K562 (cell line): Measurements from ENCODE around the gene UBASH3B. TPM values are rescaled to one million over a fixed set of nuclear protein-coding genes. Genes with fewer than 3 reads are reported as not detected.

Experiments
- ATAC-seq: fragments of 200-7000 bp; cut with Tn5 transposase; 3 replicates; pipeline ENCODE4 v1.9.1; 2020; ENCODE audit warnings: moderate library complexity
- BruUV-seq: library from RNA; stranded (reverse); fragments of 400-500 nt; replicated peaks from 2 replicates; lab custom pipeline; 2021; lab: Mats Ljungman, UMichigan
- CTCF ChIA-PET: fragments of 300-600 bp; formaldehyde crosslinking; extraction: SDS; loops from one replicate; lab custom pipeline; 2021; ENCODE audit warnings: low intra/inter-chr PET ratio; lab: Yijun Ruan, JAX
- POLR2A ChIA-PET: fragments of 300-600, 350-650 bp; sonication (Branson Sonifier 250); formaldehyde crosslinking; extraction: SDS; loops from one replicate; lab custom pipeline; 2021; ENCODE audit warnings: antibody characterized with exemption, inconsistent platforms; lab: Yijun Ruan, JAX
- DNase-seq, 4 experiments: peaks; one replicate each; pipeline versions ENCODE4 v3.0.0 to v3.0.0-alpha.2; 2011 to 2018; ENCODE audit warnings: low spot score in 3 of 4, mixed read lengths in 3 of 4; ENCODE audit errors: extremely low read depth in 1 of 4
- FAIRE-seq: peaks from 2 replicates; lab custom pipeline; 2011; peaks lifted over from hg19 to GRCh38; lab: Jason Lieb, UNC
- H2AFZ ChIP-seq: 2 replicates; pipeline ENCODE4 v1.6.0; 2011; ENCODE audit warnings: low read depth, low read length, control low read depth, inconsistent platforms
- H3K27ac ChIP-seq: fragments of 200-600 bp; 3 replicates; pipeline ENCODE4 v1.8.0; 2011; ENCODE audit warnings: low read depth, mild to moderate bottlenecking, control low read depth, inconsistent platforms, low read length, moderate library complexity, mixed read lengths; ENCODE audit errors: extremely low read depth
- H3K27me3 ChIP-seq, 2 experiments: fragments of 300-600 bp in 1 of 2; 2 replicates in 1 of 2; 3 replicates in 1 of 2; pipeline versions ENCODE4 v1.6.0 to v1.8.0; 2011; ENCODE audit warnings: inconsistent platforms in 2 of 2, low read length in 2 of 2, mild to moderate bottlenecking in 1 of 2, mixed read lengths in 1 of 2, moderate library complexity in 1 of 2; ENCODE audit not compliant: control insufficient read depth in 2 of 2, insufficient read depth in 2 of 2
- H3K36me3 ChIP-seq: fragments of 300-600 bp; 3 replicates; pipeline ENCODE4 v1.8.0; 2011; ENCODE audit warnings: mild to moderate bottlenecking, low read length, inconsistent platforms; ENCODE audit not compliant: control insufficient read depth, insufficient read depth
- H3K4me1 ChIP-seq, 2 experiments: fragments of 200-600 bp in 1 of 2; replicated peaks in 1 of 2; 2 replicates in 1 of 2; 3 replicates in 1 of 2; pipeline versions ENCODE4 v1.5.1 to v1.8.0; 2011; ENCODE audit warnings: inconsistent platforms in 2 of 2, low read length in 2 of 2, mild to moderate bottlenecking in 1 of 2, mixed read lengths in 1 of 2, moderate library complexity in 1 of 2; ENCODE audit not compliant: control insufficient read depth in 2 of 2, insufficient read depth in 2 of 2
- H3K4me2 ChIP-seq: 2 replicates; pipeline ENCODE4 v1.6.1; 2011; ENCODE audit warnings: low read length, control low read depth, inconsistent platforms, mixed read lengths; ENCODE audit not compliant: insufficient read depth
- H3K4me3 ChIP-seq: fragments of 200-600 bp; sonication (generic), shearing (Covaris generic); 2 replicates; pipeline ENCODE4 v1.5.1; 2016; ENCODE audit warnings: control low read depth, inconsistent platforms
- H3K79me2 ChIP-seq: fragments of 200-600 bp; 3 replicates; pipeline ENCODE4 v1.8.0; 2011; ENCODE audit warnings: low read length, inconsistent platforms; ENCODE audit not compliant: control insufficient read depth, insufficient read depth
- H3K9ac ChIP-seq, 2 experiments: 2 replicates each; pipeline versions ENCODE4 v1.6.0 to v1.6.1; 2011; ENCODE audit warnings: low read depth in 2 of 2, low read length in 2 of 2, control low read depth in 1 of 2, inconsistent platforms in 1 of 2, mild to moderate bottlenecking in 1 of 2, mixed read lengths in 1 of 2; ENCODE audit not compliant: insufficient read depth in 1 of 2
- H3K9me1 ChIP-seq: one replicate; pipeline ENCODE4 v1.6.0; 2011; ENCODE audit warnings: inconsistent platforms, mild to moderate bottlenecking, low read length, moderate library complexity; ENCODE audit not compliant: control insufficient read depth, insufficient read depth
- H3K9me3 ChIP-seq: replicated peaks from 2 replicates; pipeline ENCODE4 v1.5.1; 2011; ENCODE audit warnings: low read depth, low read length, inconsistent platforms; ENCODE audit not compliant: control insufficient read depth, insufficient read depth
- H4K20me1 ChIP-seq: replicated peaks from 2 replicates; pipeline ENCODE4 v1.6.1; 2011; ENCODE audit warnings: low read length, inconsistent platforms, mixed read lengths; ENCODE audit not compliant: control insufficient read depth, insufficient read depth
- CTCF ChIP-seq, 3 experiments: IDR thresholded peaks in 2 of 3; conservative IDR thresholded peaks in 1 of 3; 2 replicates each; pipeline ENCODE4 v1.5.1; 2011 to 2012; ENCODE audit warnings: low read length in 3 of 3, mild to moderate bottlenecking in 3 of 3, control low read depth in 2 of 3, improper control_type of control experiment in 1 of 3, inconsistent platforms in 1 of 3, low read depth in 1 of 3, mixed read lengths in 1 of 3, moderate library complexity in 1 of 3; ENCODE audit not compliant: insufficient read depth in 2 of 3
- E2F3 ChIP-seq: fragments of 250-450 bp; sonication (Bioruptor Pico); IDR thresholded peaks from 2 replicates; pipeline ENCODE4 v1.4.0; 2020; ENCODE audit warnings: mild to moderate bottlenecking
- FOXK1 ChIP-seq: sonication (generic); formaldehyde crosslinking; IDR thresholded peaks from 2 replicates; pipeline ENCODE4 v1.8.0; 2022; ENCODE audit warnings: missing genetic modification reagents, mild to moderate bottlenecking, borderline replicate concordance
- POLR2B ChIP-seq: fragments of 450-650 bp; IDR thresholded peaks from 2 replicates; pipeline ENCODE4 v1.6.1; 2018; ENCODE audit warnings: low read depth; ENCODE audit not compliant: partially characterized antibody
- PRDM10 ChIP-seq: fragments of 450-650 bp; IDR thresholded peaks from 2 replicates; pipeline ENCODE4 v1.6.1; 2018; ENCODE audit not compliant: partially characterized antibody
- SNIP1 ChIP-seq: fragments of 450-650 bp; IDR thresholded peaks from 2 replicates; pipeline ENCODE4 v1.7.1; 2017; ENCODE audit warnings: low read depth, mild to moderate bottlenecking
- ZNF263 ChIP-seq: sonication (generic); formaldehyde crosslinking; IDR thresholded peaks from 2 replicates; pipeline ENCODE4 v1.8.0; 2022; ENCODE audit warnings: mild to moderate bottlenecking, missing genetic modification reagents, borderline replicate concordance
- ZNF280B ChIP-seq: fragments of 250-450 bp; sonication (Bioruptor Pico); IDR thresholded peaks from 2 replicates; pipeline ENCODE4 v1.5.1; 2021; ENCODE audit warnings: mild to moderate bottlenecking
- ZNF717 ChIP-seq: fragments of 250-450 bp; sonication (Bioruptor Pico); IDR thresholded peaks from 2 replicates; pipeline ENCODE4 v1.5.0; 2021
- WGBS: fragments of 100-300 bp; shearing (Covaris generic); methylation state at CpG from one replicate; pipeline ENCODE4 v1.1.6; 2016; ENCODE audit warnings: low coverage, mixed read lengths; ENCODE audit not compliant: insufficient coverage; ENCODE audit errors: missing lambda C conversion rate; 5-methylcytosine and 5-hydroxymethylcytosine counted together
- in situ Hi-C: fragments of 300-500 bp; cut with MboI; formaldehyde crosslinking; loops from 4 replicates; pipeline ENCODE4 v1.15.0; 2018; ENCODE audit warnings: inconsistent platforms, mixed read lengths
- intact Hi-C: fragments of 100-400 bp; cut with micrococcal nuclease; formaldehyde crosslinking; loops from 2 replicates; pipeline ENCODE4 v1.14.2; 2022
- polyA plus RNA-seq, 8 experiments: library from polyadenylated mRNA; depleted of rRNA in 4 of 8; stranded (reverse) in 5 of 8; unstranded in 3 of 8; fragments of >200 nt; fragmentation: Nextera tagmentation in 2 of 8; fragmentation: Illumina TruSeq in 1 of 8; extraction: Ambion mirVana in 2 of 8; extraction: Trizol in 1 of 8; gene quantifications; 2 replicates each; pipeline versions ENCODE4 v1.2.1 to v1.2.3, GENCODE V29; 2011 to 2014; ENCODE audit warnings: inconsistent platforms in 1 of 8, missing spikeins in 1 of 8
- total RNA-seq, 7 experiments: library from RNA; depleted of rRNA in 6 of 7; stranded (reverse); fragments of >200 nt in 6 of 7; fragmentation: Illumina TruSeq in 2 of 7; extraction: Trizol in 2 of 7; gene quantifications; 2 replicates each; pipeline versions ENCODE4 v1.2.1 to v1.2.3, GENCODE V29; 2011 to 2021; ENCODE audit warnings: low replicate concordance in 1 of 7

Gene UBASH3B
- total and polyA plus RNA-seq, 9 of the 15 experiments (the other 6 are each of a cell fraction or from before 2014, with no cell fraction given) = 0.01 to 0.31 (median 0.08) TPM; not detected in 2

GRCh38 chr11:122756417-122756816 is 100.9 kb downstream of the UBASH3B start:
- H3K9me1 ChIP-seq = no peaks in the 10 kb centered on the region
- ATAC-seq (no peak), FAIRE-seq (no peak), DNase-seq (no peak)
- no TSS peak for BruUV-seq
- POLR2A ChIA-PET = no interaction called here
- H2AFZ ChIP-seq = no peak overlapping the region
- H4K20me1 ChIP-seq = no peaks in the 10 kb centered on the region
- no peaks in the 10 kb centered on the region for H3K36me3 ChIP-seq
- no peak overlapping the region for H3K9ac ChIP-seq
- H3K79me2 ChIP-seq = no peaks in the 10 kb centered on the region
- no peak overlapping the region for H3K27ac ChIP-seq
- peaks cover 0 to 2% of the 10 kb centered on the region in 2 experiments; a peak in 3 of 5 replicates for H3K27me3 ChIP-seq
- intact Hi-C loops (no loop called here), in situ Hi-C loops (no loop called here)
- no peaks in the 10 kb centered on the region for H3K9me3 ChIP-seq
- no peak overlapping the region for H3K4me2 ChIP-seq
- TF ChIP-seq CTCF (IDR thresholded peaks at IDR 0.05 in 2 of 3, conservative IDR thresholded peaks at IDR 0.05 in 1 of 3; ENCODE audit: insufficient read depth in 2 of 3, low read depth in 1 of 3, low read length in 3 of 3) (0 out of 6 replicates have a peak, but pooled peaks of 1 of the 3 experiments have one; percentile 15), POLR2B (no peak)
- CTCF ChIA-PET = no interaction called here
- peaks cover 3 to 20% of the 10 kb centered on the region in 2 experiments; a peak in 3 of 5 replicates for H3K4me1 ChIP-seq
- H3K4me3 ChIP-seq = no peak overlapping the region

GRCh38 chr11:122757201-122757600 is 101.7 kb downstream of the UBASH3B start:
- BruUV-seq = no TSS peak
- TF ChIP-seq E2F3 (CRISPR knock-in tag) = no peak
- no peak for TF ChIP-seq SNIP1
- no peak for TF ChIP-seq ZNF717 (CRISPR knock-in tag)
- no peak for TF ChIP-seq ZNF263 (CRISPR knock-in tag)
- TF ChIP-seq FOXK1 = no peak
- no peak for TF ChIP-seq ZNF280B (CRISPR knock-in tag)
- no peak for TF ChIP-seq PRDM10

More at GRCh38 chr11:122757201-122757600, 101.7 kb downstream of the UBASH3B start:
- ATAC-seq = no peak
- POLR2A ChIA-PET = no interaction called here
- FAIRE-seq = no peak
- H3K9ac ChIP-seq = no peak overlapping the region
- intact Hi-C loops (no loop called here), in situ Hi-C loops (no loop called here)
- H3K9me1 ChIP-seq = no peaks in the 10 kb centered on the region
- no peaks in the 10 kb centered on the region; a peak in 2 of 5 replicates for H3K27me3 ChIP-seq
- CTCF ChIA-PET = no interaction called here
- no peaks in the 10 kb centered on the region for H3K79me2 ChIP-seq
- WGBS = 39% methylated on average over 3 of the region's 3 CpGs
- peaks cover 3 to 20% of the 10 kb centered on the region in 2 experiments; a peak in 3 of 5 replicates for H3K4me1 ChIP-seq
- no peak for DNase-seq
- no peak overlapping the region for H3K4me3 ChIP-seq
- no peak overlapping the region for H2AFZ ChIP-seq
- H3K36me3 ChIP-seq = no peaks in the 10 kb centered on the region
- H4K20me1 ChIP-seq = no peaks in the 10 kb centered on the region
- no peak overlapping the region for H3K27ac ChIP-seq
- no peak overlapping the region for H3K4me2 ChIP-seq
- no peaks in the 10 kb centered on the region for H3K9me3 ChIP-seq
